NCI-H82 (cell line): ENCODE data around the gene IFRD2.

ENCODE experiments used
- DNase-seq: peaks from one replicate; lab custom pipeline; 2025; lab: John Stamatoyannopoulos, UW

IFRD2 gene

DNA sequence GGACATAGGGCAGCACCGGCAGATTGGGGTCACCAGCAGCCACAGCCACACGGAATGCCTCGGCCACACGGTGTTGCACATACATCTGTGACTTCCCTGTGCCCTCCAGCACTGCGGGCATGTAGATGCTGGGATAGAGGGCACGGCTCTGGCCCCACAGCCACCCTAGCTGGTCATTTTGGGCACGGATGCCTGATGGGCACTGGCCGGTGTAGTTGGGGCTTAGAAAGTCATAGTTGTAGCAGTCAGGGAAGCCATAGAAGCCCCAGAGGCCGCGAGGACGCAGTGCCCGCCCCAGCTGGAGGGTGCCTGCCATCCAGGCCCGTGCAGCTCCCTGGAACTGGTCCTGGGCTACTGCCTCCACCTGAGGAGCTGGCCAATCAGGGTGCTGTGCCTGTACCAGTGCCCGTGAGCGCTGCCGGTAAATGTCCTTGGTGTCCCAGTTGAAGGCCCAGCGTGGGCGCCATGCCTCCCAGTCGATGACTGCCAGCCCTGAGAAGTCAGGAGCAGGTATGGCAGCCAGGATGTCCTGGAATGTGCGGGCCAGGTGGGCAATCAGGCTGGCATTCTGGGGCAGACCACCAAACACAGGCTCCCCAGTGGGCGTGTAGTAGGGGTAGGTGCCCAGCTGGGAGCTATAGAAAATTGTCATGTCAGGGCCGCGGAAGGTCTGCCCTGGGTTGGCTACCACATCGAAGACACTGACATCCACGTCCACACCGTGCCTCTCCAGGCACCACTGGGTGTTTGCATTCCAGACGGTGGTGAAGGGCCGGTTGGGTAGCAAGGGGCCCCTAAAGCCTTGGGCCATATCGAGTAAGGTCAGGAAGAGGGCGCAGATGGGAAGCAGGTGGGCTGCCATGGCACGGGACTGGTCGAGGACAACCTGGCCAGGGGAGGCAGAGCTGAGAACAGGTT lies 10.1 kb upstream of the IFRD2 start:
- DNase-seq = no peak

DNA sequence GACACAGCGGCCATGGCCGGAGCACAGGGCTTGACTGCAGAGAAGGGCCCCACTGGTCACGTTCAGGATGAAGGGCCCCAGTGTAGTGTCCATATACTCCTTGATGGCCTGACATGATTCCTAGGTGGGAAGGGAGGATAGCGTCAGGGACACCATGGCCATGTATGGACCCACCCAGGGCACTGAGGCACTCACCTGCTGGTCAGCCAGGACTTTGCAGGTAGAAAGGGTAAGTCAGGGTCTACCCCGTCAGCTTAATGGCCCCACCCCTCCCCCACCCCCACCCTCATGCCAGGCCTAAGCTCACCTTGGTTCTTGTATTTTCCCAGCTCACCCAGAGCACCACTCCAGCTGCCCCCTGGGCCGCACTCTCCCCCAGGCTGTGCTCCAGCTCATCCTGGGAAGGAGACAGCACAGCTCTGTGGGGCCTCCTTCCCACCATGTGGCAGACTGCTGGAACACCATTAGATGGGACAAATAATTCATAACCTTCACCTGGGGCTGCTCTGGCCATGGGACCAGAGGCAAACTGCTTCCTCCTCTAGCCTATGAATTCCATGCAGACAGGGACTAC lies 8.5 kb upstream of the IFRD2 start:
- DNase-seq = no peak

DNA sequence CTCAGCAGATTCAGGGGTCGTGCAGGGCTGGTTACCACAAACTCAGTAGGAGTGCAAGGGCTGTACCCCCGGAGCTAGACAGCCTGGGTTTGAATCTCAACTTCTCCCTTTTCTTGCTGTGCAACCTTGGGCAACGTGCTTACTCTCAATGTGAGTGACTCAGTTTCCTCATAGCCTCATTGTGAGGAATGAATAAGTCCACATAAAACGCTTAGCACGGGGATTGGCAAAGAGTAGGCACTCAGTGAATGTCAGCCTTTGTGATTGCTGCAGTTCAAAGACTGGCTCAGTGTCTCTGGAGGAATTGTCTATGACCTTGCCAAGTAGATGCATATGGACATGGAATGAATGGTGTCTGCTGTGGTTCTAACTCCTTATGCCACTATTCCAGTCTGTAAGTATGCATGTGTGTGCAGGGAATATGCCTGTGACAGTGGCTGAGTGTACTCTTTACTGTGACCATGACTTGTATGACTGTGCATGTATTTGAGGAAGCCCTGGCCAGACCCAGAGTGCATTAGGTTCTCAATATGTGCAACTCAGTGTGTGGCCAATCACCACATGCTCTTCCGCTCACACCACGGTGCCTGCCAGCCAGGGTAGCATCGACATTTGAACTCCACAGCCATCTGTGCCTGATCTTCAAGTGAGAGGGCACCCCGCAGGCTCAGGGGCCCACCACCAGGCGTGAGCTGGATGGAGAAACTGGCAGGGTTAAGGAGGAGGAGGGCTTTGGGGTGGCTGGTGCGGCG lies 7.9 kb upstream of the IFRD2 start:
- no peak for DNase-seq

GRCh38 chr3:50299638-50299928 lies 7.4 kb upstream of the IFRD2 start:
- DNase-seq = no peak

DNA sequence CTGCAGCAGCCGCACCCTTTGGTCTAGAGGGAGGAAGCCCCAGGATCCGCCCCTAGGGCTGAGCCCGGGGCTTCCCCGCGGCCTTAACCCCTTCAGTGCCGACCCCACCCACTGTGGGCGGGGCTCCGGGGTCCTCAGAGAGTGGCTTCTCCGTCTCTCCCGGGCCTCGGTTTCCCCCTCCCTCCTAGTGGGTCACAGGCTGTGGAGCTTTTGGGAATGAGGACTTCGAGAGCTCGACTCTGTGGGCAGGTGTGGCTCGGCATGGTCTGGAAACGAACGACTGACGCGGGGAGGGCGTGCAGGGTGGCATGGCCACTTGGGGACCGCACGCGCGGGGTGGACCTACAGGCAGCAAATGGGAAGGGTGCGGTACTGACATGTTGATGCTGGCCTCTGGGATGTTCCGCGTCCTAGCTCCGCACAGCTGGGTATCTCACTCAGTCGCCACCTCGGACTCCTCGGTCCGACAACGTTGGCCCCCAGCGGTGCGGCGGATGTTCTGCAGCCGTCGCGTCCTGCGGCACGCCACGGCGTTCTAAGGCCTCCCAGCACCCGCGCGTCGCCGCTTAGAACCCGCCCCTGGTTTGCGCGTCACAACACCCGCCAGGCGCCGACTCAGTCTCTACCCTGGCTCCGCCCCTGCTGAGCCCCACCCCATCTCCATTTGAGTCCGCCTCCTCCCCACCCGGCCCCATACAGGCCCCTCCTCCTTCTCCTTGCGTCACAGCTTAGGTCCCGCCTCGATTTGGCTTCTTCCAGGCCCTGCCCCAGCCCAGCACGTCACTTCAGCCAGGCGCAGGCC lies 6.8 kb upstream of the IFRD2 start, which contains the start of the genes HYAL3 and NAA80:
HYAL3 (minus strand) TSS at position 570 of the 802 bp plus-strand sequence. CDS start 3,803 bp downstream, outside the sequence.
NAA80 (minus strand) TSS at position 570 of the 802 bp plus-strand sequence. CDS start 1,942 bp downstream, outside the sequence.
- peak; percentile 99 for DNase-seq

DNA sequence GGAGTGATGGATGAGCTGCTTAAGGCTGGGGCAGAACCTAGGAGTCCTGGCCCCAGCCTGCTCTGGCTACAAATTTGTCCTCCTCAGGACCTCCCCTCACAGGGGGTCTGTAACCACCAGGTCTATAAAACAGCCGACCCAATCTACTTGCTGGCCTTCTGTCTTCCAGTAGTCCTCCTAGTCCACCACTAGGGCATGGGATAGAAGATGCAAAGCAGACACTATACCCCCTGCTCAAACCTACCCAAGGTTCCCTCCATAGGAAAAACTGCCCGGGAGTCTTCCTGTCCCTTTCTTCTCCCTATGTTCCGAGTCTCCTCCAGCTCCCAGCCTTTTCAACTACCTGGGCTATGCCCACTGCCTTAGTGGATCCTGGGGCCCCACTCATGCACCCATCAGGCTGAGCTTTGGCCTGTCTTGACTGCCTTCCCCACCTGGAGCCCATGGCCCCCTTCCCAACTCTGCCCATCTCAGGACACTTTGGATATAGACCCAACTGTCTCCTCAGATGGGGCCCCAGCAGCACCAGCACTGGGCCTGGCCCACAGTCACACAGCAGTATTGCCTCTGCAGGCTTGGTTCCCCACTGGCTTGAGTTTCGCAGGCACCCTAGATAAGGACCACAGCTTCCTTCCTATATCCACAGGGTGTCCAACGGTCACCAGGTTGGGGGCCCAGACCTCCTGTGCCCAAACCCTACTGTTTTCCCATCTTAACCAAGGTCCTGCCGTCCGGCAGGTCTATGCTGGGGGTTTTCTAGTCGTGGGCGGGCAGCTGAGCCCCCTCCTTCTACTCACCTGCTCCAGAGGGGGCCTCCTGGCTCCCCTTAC lies 5.9 kb upstream of the IFRD2 start:
- no peak for DNase-seq

DNA sequence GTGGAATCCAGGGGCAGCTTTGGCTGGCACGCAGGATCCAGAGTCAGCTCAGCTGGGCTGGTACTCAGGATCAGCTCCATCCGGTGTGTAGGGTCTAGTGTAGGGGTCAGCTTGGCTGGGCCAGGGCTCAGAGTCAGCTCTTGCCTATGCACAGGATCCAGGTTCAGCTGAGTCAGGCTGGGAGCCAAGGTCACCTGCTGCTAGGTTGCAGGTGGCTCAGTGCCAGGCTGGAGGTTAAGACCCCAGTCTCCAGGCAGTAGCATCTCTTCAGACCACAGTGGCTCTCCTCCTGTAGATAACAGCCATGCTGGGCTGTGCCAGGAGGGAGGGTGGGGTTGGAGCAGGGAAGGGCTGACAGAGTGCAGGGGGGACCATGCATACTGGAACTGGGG lies 5.2 kb upstream of the IFRD2 start:
- DNase-seq = no peak

DNA sequence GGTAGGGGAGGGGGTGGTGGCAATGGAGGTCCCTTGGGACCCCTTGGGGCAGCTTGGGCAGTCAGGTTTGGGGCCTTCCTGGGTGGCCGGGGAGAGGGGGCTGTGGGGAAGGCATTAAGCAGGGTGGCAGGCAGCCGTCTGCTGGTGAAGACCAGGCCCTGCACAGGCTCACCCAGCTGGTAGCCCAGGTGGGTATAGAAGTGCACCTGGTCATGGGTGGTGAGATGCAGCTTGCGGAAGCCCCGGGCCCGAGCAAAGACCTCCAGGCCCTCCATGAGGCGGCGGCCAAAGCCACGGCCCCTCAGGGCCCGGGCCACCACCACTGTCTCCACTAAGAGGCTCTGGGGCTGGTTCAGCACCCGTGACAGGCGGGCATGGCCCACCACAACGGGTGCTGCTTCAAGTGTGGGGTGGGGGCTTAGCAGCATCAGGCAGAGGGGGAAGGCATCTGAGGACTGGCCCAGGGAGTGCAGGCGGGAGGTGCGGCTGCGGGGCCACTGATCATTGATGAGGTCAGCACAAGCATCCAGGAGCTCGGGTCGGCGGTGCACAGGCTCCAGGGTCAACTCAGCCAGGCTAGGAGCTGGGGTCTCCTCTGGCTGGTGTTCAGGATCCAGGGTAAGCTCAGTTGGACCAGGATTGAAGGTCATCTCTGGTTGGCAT lies 4.6 kb upstream of the IFRD2 start:
- DNase-seq = no peak

- no peak for DNase-seq
Observed at GRCh38 chr3:50295553-50296431, 3.6 kb upstream of the IFRD2 start.

GRCh38 chr3:50294492-50295403 lies 2.5 kb upstream of the IFRD2 start:
- DNase-seq = no peak

GRCh38 chr3:50294089-50294488 lies 1.9 kb upstream of the IFRD2 start:
- no peak for DNase-seq

GRCh38 chr3:50293079-50293801 lies 1.0 kb upstream of the IFRD2 start:
- no peak for DNase-seq

- DNase-seq = no peak
Observed at GRCh38 chr3:50290161-50290641, 2.0 kb downstream of the IFRD2 start.

GRCh38 chr3:50289130-50289529 lies 3.1 kb downstream of the IFRD2 start:
- DNase-seq = no peak

GRCh38 chr3:50288387-50289007 lies 3.7 kb downstream of the IFRD2 start:
- DNase-seq = no peak

DNA sequence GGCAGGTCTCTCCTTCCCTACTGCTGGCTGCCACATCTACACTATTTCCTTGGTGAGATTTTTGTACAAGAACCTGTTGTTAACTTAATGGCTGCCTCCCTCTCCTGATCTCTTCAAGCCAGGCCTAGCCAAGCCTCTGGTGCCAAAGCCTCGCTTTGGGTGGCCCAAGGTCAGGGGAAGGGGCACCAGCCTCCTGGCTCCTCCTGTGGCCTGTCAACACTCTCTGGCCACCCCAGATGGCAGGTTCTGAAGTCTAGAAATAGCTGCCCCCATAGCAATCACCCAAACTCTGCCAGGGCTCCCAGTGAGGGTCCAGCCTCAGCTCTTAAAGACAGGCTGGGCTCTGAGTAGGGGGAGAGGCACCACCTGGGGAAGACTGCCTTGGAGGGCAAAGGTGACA lies 5.0 kb downstream of the IFRD2 start:
- DNase-seq = no peak
